GM12872 (cell line): ENCODE results near the gene ATG13.

Experiments
- CTCF ChIP-seq: IDR thresholded peaks from 3 replicates; pipeline ENCODE4 v1.5.1; 2011; ENCODE audit warnings: low read depth, mild to moderate bottlenecking, low read length, moderate library complexity; ENCODE audit not compliant: insufficient read depth

ATG13 gene

GRCh38 chr11:46590740-46591605, 26.4 kb upstream of the ATG13 start:
- no peak for TF ChIP-seq CTCF

- no peak for TF ChIP-seq CTCF
These were observed 23.6 kb upstream of the ATG13 start, which contains the start of gene AMBRA1 for GRCh38 chr11:46593550-46594373. Gene AMBRA1, minus strand, starts transcription at chr11:46594023. Its CDS starts 45,643 bp downstream, at chr11:46548380.

- TF ChIP-seq CTCF = no peak
These were observed 23.0 kb upstream of the ATG13 start for GRCh38 chr11:46594374-46594700.

GRCh38 chr11:46594785-46595184, 22.6 kb upstream of the ATG13 start:
- no peak for TF ChIP-seq CTCF

GRCh38 chr11:46597155-46597554, 20.2 kb upstream of the ATG13 start:
- no peak for TF ChIP-seq CTCF

- no peak for TF ChIP-seq CTCF
These were observed 19.6 kb upstream of the ATG13 start for GRCh38 chr11:46597609-46598219.
